HG02798 (cell line): ENCODE data around the gene CYP27A1.

Source experiments
- ATAC-seq: cut with Tn5 transposase; IDR thresholded peaks from one replicate; pipeline ENCODE4 v1.9.1; 2021; ENCODE audit warnings: mild to moderate bottlenecking; ENCODE audit not compliant: unreplicated experiment, poor library complexity

Gene CYP27A1

DNA sequence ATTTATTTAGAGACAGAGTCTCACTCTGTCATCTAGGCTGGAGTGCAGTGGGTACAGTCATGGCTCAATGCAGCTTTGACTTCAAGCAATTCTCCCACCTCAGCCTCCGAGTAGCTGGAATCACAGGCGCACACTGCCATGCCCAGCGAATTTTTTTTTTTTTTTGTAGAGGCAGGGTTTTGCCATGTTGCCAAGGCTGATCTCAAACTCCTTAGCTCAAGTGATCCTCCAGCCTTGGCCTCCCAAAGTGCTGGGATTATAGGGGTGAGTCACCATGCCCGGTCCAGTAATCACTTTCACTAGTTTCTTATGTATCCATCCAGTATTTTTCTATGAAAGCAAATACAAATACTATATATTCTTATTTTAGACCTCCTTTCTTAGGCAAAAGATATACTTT is 25.7 kb downstream of the CYP27A1 start:
- no peak for ATAC-seq

DNA sequence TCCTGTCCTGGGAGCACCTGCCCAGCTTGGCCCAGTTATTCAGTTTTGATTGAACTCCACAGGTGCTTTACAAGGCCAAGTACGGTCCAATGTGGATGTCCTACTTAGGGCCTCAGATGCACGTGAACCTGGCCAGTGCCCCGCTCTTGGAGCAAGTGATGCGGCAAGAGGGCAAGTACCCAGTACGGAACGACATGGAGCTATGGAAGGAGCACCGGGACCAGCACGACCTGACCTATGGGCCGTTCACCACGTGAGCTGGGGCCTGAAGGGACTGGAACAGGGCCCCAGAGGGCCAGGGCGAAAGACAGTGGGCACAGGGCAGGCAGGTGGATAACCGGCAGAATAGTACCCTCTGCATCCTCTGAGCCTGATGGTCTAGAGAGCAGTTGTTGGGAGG is 27.6 kb downstream of the CYP27A1 start:
- no peak for ATAC-seq

DNA sequence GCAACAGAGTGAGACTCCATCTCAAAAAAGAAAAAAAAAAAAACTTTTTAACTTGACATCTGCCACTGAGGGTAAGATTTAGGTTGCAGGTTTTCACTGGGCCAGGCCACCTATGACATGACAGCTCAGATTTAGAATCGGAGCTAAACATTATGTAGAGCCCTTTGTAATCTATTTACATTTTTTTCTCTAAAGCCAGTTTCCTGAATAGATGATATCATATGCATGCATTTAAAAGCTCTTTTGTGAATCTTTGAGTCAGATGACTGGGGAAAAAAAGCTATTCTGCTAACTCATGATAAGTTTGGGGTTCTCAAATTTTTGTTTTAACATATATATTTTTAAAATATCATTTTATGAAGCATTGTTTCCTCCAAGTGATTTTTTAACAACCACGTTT is 28.3 kb downstream of the CYP27A1 start:
- ATAC-seq: no peak

DNA sequence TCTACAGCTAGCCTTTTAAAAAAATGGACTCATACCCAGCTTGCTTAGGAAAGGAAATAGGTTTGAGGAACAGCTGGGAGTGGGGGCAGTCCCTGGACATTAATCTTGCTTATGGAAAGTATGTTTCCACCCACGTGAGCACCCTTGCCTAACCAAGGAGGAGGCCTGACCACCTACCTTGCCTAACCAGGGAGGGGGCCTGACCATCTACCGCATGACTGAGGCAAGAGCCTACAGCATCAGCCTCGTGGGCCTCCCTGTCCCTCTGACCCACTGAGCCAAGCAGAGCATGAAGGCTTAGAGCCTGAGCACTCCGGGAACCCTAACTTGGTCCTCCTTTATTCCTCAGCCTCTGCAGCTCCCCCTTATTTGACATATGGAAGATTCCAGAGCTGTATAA is 29.4 kb downstream of the CYP27A1 start:
- ATAC-seq: no peak

DNA sequence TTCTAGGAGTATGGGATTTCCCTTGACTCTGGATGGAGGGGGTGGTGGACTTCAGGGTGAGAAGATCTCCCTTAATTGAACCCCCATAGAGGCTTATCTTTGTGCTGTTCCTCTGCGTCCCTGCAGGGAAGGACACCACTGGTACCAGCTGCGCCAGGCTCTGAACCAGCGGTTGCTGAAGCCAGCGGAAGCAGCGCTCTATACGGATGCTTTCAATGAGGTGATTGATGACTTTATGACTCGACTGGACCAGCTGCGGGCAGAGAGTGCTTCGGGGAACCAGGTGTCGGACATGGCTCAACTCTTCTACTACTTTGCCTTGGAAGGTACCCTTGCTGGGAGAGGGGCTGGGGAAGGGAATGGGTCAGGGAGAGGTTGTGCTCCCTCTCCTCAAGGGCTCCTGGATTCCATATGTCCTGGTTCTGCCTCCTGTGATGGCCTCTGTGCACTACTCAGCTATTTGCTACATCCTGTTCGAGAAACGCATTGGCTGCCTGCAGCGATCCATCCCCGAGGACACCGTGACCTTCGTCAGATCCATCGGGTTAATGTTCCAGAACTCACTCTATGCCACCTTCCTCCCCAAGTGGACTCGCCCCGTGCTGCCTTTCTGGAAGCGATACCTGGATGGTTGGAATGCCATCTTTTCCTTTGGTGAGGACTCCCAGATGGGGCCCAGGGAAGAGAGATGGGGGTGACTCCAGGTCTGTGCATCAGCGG is 30.3 kb downstream of the CYP27A1 start:
- no peak for ATAC-seq

DNA sequence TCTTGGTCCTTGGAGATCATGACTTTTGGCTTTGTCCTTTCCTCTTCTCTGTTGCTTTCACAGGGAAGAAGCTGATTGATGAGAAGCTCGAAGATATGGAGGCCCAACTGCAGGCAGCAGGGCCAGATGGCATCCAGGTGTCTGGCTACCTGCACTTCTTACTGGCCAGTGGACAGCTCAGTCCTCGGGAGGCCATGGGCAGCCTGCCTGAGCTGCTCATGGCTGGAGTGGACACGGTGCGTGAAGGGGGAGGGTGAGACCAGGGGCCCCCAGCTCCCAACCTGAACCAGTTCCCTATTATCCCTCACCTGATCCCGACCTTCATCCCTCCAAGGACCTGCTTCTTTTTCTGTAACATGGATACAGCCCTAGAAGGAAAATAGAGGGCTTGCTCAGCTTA is 30.9 kb downstream of the CYP27A1 start:
- ATAC-seq: no peak

DNA sequence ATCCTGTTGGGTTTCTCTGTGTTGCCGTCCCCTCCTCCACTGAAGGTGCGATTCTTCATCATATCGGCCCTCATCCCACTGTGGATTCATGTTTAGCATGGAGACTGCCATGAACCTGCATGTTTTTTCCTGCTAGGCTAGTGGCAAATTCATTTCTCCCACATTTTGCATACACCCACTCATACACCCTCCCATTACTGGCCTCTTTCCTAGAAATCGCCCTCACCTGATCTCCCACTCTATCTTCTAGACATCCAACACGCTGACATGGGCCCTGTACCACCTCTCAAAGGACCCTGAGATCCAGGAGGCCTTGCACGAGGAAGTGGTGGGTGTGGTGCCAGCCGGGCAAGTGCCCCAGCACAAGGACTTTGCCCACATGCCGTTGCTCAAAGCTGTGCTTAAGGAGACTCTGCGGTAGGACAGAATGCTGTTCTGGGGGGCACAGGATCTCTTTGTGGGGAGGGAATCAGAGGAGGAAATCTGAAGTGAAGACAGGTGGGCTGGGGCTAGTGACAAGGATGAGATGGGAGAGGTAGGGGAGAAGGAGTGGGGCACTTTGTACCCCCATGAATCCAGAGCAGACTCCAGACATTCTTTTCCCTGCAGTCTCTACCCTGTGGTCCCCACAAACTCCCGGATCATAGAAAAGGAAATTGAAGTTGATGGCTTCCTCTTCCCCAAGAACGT is 32.0 kb downstream of the CYP27A1 start:
- ATAC-seq: no peak

DNA sequence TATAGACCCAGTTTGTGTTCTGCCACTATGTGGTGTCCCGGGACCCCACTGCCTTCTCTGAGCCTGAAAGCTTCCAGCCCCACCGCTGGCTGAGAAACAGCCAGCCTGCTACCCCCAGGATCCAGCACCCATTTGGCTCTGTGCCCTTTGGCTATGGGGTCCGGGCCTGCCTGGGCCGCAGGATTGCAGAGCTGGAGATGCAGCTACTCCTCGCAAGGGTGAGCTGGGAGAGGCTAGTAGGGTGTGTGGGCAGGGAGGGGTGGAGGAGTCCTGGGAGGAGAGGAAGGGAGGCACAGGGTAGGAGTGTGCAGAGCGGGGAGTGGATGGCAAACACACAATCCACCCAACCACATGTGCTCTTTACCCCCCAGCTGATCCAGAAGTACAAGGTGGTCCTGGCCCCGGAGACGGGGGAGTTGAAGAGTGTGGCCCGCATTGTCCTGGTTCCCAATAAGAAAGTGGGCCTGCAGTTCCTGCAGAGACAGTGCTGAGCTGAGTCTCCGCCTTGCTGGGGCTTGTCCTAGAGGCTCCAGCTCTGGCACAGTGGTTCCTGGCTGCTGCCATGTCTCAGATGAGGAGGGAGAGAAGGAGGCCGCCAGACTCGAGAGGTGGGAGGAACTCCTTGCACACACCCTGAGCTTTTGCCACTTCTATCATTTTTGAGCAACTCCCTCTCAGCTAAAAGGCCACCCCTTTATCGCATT is 32.7 kb downstream of the CYP27A1 start:
- no peak for ATAC-seq

DNA sequence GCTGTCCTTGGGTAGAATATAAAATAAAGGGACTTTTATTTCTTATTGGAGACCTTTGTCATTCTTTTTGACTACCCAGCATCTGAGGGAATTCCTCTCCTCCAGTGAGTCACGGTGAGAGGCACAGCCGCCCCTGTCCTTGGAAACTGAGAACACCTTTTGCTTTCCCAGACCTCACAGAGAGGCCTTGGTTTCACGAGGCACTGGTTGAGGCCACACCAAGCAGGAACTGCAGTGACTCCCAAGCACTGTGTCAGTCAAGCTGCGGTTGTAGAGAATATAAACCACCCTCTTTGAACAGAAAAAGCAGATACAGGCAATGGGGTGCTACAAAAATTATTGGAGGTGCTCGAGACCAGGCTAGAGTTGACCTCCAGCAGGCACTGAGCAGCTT is 33.3 kb downstream of the CYP27A1 start:
- ATAC-seq: no peak

DNA sequence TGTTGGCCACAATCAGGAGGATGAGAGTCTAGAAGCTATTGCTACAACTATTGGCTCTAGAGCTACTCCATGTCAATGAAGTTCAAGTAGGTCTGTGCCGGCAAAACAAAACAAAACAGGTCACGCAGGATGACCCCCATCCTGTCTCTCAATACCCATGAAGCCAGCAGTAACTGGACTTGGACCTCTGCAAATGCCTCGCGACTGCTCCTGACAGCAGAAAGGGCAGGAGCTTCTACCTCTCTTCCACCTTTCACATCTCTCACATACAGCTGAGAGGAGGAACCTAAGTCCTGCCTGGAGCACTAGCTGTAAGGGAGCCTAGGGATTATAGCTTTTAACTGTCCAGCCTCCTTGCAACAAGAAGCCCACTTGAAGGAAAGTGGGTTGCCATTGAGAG is 33.7 kb downstream of the CYP27A1 start:
- no peak for ATAC-seq

DNA sequence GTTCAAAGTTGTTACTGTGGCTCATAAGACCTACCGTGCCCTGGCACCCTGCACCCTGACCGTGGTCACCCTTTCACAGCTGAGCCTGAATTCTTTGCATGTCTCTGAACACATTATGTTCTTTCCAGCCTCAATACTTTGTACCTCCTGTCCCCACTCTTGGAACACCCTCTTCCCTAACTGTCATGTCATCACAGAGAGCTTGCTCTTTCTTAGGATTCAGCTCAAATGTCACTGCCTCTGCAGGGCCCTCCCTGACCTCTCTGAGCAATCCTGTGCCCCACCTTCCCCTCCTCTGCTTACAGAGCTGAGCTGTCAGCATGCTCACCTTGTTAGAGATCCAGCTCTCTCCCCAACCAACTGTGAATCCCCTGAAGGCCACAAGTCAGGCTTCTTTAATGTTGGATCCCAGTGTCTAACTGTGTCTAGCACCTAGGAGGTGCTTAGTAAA is 34.6 kb downstream of the CYP27A1 start:
- ATAC-seq: no peak

DNA sequence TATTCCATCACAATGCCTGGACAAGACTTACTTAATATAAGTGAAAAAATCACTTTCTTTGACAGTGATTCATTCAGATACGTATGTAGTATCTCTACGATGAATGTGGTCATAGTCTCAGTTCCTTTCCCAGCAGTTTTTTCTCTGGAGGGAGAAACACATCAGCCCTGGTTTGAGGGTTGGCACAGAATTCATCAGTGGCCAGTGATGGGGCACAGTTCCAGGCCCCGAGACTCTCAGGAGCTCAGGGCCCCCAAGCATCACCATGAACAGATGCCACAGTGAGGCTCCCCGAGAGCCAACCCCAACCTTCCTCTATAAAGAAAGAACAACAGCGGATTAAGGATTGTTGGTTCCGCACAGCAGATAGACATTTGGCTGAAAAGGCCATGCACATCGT is 37.1 kb downstream of the CYP27A1 start:
- no peak for ATAC-seq

DNA sequence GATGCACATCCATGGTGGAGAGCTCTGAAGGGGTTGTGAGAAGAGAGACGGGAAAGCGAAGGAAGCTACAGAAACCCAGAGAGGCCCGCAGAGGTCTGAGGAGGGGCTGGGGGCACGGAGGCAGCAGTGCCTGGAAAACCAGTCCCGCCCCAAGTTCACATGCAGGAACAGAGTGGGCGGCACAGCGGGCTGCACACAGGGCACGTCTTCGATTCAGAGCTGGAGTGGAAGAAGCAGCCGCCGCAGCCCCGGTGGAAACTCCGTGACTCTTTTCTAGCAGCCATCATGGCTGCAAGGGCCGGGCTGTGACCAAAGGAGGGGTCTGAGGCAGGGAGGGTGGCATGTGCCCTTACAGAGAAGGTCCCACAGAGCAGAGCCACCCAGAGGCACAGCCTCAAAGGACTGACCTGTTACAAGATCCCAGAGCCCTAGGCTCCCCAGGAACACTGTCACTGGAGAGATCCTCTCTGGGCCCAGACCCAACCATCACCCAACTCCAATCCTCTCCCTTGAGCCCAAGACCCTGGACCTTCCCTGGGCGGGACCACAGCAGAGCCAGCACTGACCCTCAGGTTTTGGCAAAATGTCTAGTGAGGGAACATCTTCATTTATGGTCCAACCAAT is 38.9 kb downstream of the CYP27A1 start:
- no peak for ATAC-seq

DNA sequence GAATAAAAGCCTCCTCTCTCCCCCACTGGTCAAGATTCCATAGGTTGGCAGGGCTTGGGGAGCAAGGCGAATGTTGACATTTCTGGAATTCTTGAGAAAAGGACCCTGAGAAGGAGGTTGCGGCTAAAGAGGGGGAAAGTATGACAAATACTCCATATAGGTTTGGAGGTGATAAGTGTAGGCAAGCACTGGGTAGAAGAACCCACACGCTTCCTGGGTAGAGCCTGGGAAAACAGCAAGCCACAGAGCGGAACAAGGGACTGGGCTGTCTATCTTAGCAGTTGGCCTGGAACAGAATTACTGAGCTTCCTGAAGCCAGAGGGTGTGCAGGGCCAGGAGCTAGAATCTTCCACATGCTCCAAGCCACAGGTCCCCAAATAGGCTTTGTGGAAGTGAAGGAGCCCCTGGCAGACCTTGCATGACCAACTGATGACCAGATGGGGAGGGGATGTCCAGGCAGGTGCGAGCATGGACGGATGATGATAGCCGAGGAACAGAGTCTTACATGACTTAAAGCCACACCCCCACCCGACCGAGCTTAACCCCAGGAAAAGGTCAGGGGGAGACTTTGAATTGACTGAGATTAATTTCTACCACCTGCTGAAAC is 39.8 kb downstream of the CYP27A1 start:
- ATAC-seq: no peak

DNA sequence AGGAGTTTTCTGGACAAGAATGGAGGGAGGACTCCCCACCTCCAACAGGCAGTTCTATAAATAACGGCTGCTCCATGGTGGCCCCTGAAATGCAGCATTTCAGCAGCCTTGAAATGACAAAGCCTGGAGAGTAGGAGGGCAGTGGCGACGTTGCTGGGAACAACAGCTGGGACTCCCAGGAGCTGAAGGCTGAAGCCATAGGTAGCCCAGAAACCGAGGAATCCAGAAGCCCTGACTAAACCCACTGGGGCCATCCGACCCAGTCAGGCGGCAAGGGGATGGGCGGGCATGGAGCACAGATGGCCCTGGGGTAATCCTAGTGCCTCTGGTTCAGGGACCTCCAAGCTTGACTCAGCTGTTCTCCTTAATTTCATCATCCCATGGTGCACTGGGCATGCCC is 40.7 kb downstream of the CYP27A1 start:
- no peak for ATAC-seq

DNA sequence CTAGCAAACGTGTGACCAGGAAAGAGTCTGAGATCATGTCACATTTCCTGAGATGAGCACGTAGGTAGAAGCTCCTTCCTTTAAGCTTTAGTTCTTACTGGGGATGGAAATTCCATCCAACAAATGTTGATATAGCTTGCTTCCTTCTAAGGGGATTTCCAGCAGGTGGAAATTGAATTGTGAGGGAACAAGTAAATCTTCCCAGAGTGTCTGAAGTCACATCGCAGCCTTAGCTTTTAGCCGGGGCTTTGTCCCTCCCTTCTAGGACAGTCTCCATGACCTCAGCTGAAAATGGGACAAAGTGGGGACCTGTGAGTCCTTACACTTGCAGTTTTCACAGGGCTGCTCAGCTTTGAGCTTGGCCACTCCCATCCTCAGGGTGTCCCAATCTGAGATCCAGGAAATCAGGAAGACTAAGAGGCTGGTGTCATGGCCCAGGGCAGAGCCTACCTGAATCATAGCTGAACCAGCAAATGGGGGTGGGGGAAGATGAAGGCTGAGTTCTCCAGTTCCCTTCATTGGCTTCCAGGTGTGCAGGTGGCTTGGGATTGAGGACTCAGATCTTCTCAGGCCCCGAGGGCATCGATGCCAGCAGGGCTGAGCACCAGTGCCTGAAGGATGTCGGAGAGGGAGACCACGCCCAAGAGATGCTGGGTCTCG is 41.4 kb downstream of the CYP27A1 start:
- no peak for ATAC-seq

DNA sequence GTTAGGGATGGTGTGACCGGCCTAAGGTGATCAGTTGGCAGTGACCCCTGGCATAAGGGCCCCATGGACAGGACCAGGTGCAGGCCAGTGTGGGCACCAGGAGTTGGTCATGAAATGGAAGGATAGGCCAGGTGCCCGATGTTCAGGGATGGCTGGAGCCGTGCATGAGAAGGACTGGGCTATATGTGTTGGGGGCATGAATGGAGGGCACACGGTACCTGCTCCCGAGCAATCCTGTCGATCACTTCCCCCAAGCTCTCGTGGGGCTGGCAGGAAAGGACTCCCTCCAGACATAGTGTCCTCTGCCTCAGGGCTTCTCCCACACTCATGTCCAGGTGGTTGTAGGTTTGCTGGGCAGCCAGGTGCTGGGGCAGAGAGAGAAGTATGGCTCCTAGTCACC is 42.1 kb downstream of the CYP27A1 start:
- ATAC-seq: no peak

DNA sequence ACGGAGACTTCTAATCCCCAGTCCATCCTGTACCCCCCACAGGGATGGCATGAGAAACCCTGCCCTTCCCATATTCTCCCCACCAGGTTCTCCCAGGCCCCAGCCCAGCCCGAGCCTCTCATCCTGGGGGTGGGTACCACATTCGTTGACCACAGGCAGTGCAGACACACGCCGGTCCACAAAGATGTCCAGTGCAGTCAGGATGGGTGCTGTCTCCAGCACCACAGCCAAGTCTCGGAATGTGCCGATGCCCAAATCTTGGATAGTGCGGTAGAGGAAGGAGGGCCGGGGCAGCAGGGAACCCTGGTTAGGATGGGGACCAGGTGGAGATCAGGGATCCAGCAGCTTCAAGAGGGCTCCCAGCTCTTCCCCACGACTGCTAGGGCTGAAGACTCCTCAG is 44.8 kb downstream of the CYP27A1 start:
- no peak for ATAC-seq

DNA sequence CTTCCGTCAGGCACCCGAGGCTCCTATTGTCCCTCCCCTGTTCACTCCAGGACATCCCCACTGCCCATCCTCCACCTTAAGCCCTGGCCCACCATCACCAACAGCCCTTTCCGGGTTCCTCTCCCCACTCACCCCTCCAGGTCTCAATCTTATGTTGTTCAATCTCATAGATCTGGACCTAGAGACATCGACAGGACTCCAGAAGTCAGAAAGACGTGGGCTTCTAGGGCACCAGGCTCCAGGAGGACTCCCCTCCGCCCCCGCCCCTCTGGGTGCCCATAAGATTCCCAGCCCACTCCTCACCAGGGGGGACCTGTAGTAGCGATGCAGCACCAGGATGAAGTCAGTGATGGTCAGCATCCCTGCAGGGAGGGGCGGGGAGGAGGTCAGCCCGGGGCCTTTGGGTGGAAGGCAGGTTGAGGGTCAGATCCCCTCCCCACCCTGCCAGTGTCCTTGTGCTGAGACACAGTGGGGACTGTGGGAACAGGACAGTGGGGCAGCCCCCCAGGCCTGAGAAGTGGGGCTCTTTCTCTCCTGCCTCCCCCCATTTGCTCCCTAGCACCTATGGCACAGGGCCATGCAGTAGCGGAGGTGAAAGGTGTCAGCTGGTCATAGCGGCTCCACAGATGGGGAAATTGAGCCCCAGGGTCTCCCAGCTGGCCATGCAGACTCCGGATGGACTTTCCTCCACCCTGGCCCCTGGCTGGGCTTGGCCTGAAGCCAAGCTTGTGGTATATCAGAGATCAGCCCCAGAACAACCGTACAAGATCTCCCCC is 45.9 kb downstream of the CYP27A1 start:
- no peak for ATAC-seq

DNA sequence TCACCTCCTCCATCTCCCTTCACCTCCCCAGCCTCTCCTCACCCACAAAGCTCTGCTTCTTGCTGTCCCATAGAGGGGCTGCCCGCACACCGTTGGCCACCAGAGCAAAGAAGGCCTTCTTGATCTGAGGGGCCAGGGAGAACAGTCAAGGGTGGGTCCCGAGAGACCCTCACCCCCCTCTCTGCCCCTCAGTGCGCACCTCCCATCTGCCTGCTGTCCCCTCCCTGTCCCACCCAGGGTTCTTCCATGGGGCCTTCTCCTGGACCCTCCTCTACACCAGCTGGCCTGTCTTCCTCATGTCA is 46.5 kb downstream of the CYP27A1 start:
- no peak for ATAC-seq
